Measurements from ENCODE around the gene MEGF9.

MEGF9 gene

GRCh38 chr9:120715389-120715924 is 1.2 kb upstream of the MEGF9 start:
- Histone ChIP-seq H3K4me1 (ENCODE audit: control insufficient read depth, insufficient read depth, low read length, unreplicated experiment) (peaks cover 26% of the 10 kb centered on the region), H3K4me3 (ENCODE audit: low read depth, low read length) (peak overlapping the region; percentile 85), H3K27ac (ENCODE audit: low read depth, low read length) (0 out of 2 replicates have a peak overlapping the region, but pooled peaks have one; percentile 3), H3K27me3 (ENCODE audit: insufficient read depth, low read length) (no peaks in the 10 kb centered on the region), H2AFZ (ENCODE audit: low read length, unreplicated experiment) (peak overlapping the region; percentile 86), H3K79me2 (ENCODE audit: control insufficient read depth, insufficient read depth, low read length, unreplicated experiment) (peaks cover 17% of the 10 kb centered on the region), H3K36me3 (ENCODE audit: insufficient read depth, low read length) (no peaks in the 10 kb centered on the region)

GRCh38 chr9:120714846-120715388 is 647 bp upstream of the MEGF9 start:
- H3K4me3 ChIP-seq (ENCODE audit: low read depth, low read length), result peak overlapping the region; percentile 85
- H3K36me3 ChIP-seq (ENCODE audit: insufficient read depth, low read length), result no peaks in the 10 kb centered on the region
- H3K79me2 ChIP-seq (ENCODE audit: control insufficient read depth, insufficient read depth, low read length, unreplicated experiment), result peaks cover 19% of the 10 kb centered on the region
- peak overlapping the region; percentile 86 for H2AFZ ChIP-seq (ENCODE audit: low read length, unreplicated experiment)
- no peaks in the 10 kb centered on the region for H3K27me3 ChIP-seq (ENCODE audit: insufficient read depth, low read length)
- H3K4me1 ChIP-seq (ENCODE audit: control insufficient read depth, insufficient read depth, low read length, unreplicated experiment), result peaks cover 26% of the 10 kb centered on the region
- H3K27ac ChIP-seq (ENCODE audit: low read depth, low read length), result 0 out of 2 replicates have a peak overlapping the region, but pooled peaks have one; percentile 3

GRCh38 chr9:120713257-120714087 is 798 bp downstream of the MEGF9 start:
- no peaks in the 10 kb centered on the region for H3K36me3 ChIP-seq (ENCODE audit: insufficient read depth, low read length)
- H3K4me3 ChIP-seq (ENCODE audit: low read depth, low read length), result peak overlapping the region; percentile 85
- no peak overlapping the region for H3K27ac ChIP-seq (ENCODE audit: low read depth, low read length)
- peaks cover 25% of the 10 kb centered on the region for H3K79me2 ChIP-seq (ENCODE audit: control insufficient read depth, insufficient read depth, low read length, unreplicated experiment)
- H2AFZ ChIP-seq (ENCODE audit: low read length, unreplicated experiment), result peak overlapping the region; percentile 76
- H3K27me3 ChIP-seq (ENCODE audit: insufficient read depth, low read length), result no peaks in the 10 kb centered on the region
- peaks cover 35% of the 10 kb centered on the region for H3K4me1 ChIP-seq (ENCODE audit: control insufficient read depth, insufficient read depth, low read length, unreplicated experiment)

- H3K27me3 ChIP-seq (ENCODE audit: insufficient read depth, low read length), result no peaks in the 10 kb centered on the region
- H3K4me3 ChIP-seq (ENCODE audit: low read depth, low read length), result peak overlapping the region; percentile 85
- H3K27ac ChIP-seq (ENCODE audit: low read depth, low read length), result peak overlapping the region; percentile 5; the same call in 1 of the 2 replicates
- peaks cover 25% of the 10 kb centered on the region for H3K79me2 ChIP-seq (ENCODE audit: control insufficient read depth, insufficient read depth, low read length, unreplicated experiment)
- no peak overlapping the region for H2AFZ ChIP-seq (ENCODE audit: low read length, unreplicated experiment)
- H3K4me1 ChIP-seq (ENCODE audit: control insufficient read depth, insufficient read depth, low read length, unreplicated experiment), result peaks cover 35% of the 10 kb centered on the region
- no peaks in the 10 kb centered on the region for H3K36me3 ChIP-seq (ENCODE audit: insufficient read depth, low read length)
These were observed 1.7 kb downstream of the MEGF9 start for GRCh38 chr9:120712539-120713031.

GRCh38 chr9:120711841-120712538 is 2.3 kb downstream of the MEGF9 start:
- Histone ChIP-seq H3K27ac (ENCODE audit: low read depth, low read length) (peak overlapping the region; percentile 2; the same call in 1 of the 2 replicates), H2AFZ (ENCODE audit: low read length, unreplicated experiment) (no peak overlapping the region), H3K36me3 (ENCODE audit: insufficient read depth, low read length) (no peaks in the 10 kb centered on the region), H3K79me2 (ENCODE audit: control insufficient read depth, insufficient read depth, low read length, unreplicated experiment) (peaks cover 25% of the 10 kb centered on the region), H3K27me3 (ENCODE audit: insufficient read depth, low read length) (no peaks in the 10 kb centered on the region), H3K4me3 (ENCODE audit: low read depth, low read length) (peak overlapping the region; percentile 85), H3K4me1 (ENCODE audit: control insufficient read depth, insufficient read depth, low read length, unreplicated experiment) (peaks cover 35% of the 10 kb centered on the region)

GRCh38 chr9:120711354-120711753 is 2.9 kb downstream of the MEGF9 start:
- Histone ChIP-seq H3K36me3 (ENCODE audit: insufficient read depth, low read length) (no peaks in the 10 kb centered on the region), H2AFZ (ENCODE audit: low read length, unreplicated experiment) (no peak overlapping the region), H3K4me1 (ENCODE audit: control insufficient read depth, insufficient read depth, low read length, unreplicated experiment) (peaks cover 35% of the 10 kb centered on the region), H3K79me2 (ENCODE audit: control insufficient read depth, insufficient read depth, low read length, unreplicated experiment) (peaks cover 25% of the 10 kb centered on the region), H3K27ac (ENCODE audit: low read depth, low read length) (peak overlapping the region; percentile 64), H3K27me3 (ENCODE audit: insufficient read depth, low read length) (no peaks in the 10 kb centered on the region), H3K4me3 (ENCODE audit: low read depth, low read length) (peak overlapping the region; percentile 85)

- Histone ChIP-seq H3K36me3 (ENCODE audit: insufficient read depth, low read length) (no peaks in the 10 kb centered on the region), H3K4me3 (ENCODE audit: low read depth, low read length) (peak overlapping the region; percentile 85), H3K4me1 (ENCODE audit: control insufficient read depth, insufficient read depth, low read length, unreplicated experiment) (peaks cover 35% of the 10 kb centered on the region), H3K27me3 (ENCODE audit: insufficient read depth, low read length) (no peaks in the 10 kb centered on the region), H3K79me2 (ENCODE audit: control insufficient read depth, insufficient read depth, low read length, unreplicated experiment) (peaks cover 25% of the 10 kb centered on the region), H3K27ac (ENCODE audit: low read depth, low read length) (peak overlapping the region; percentile 64), H2AFZ (ENCODE audit: low read length, unreplicated experiment) (peak overlapping the region; percentile 97)
These were observed 3.9 kb downstream of the MEGF9 start for GRCh38 chr9:120710110-120710981.

- Histone ChIP-seq H3K27ac (ENCODE audit: low read depth, low read length) (no peak overlapping the region), H3K27me3 (ENCODE audit: insufficient read depth, low read length) (no peaks in the 10 kb centered on the region), H3K4me1 (ENCODE audit: control insufficient read depth, insufficient read depth, low read length, unreplicated experiment) (peaks cover 30% of the 10 kb centered on the region), H2AFZ (ENCODE audit: low read length, unreplicated experiment) (no peak overlapping the region), H3K79me2 (ENCODE audit: control insufficient read depth, insufficient read depth, low read length, unreplicated experiment) (peaks cover 23% of the 10 kb centered on the region), H3K36me3 (ENCODE audit: insufficient read depth, low read length) (no peaks in the 10 kb centered on the region), H3K4me3 (ENCODE audit: low read depth, low read length) (no peak overlapping the region)
These were observed 5.6 kb downstream of the MEGF9 start for GRCh38 chr9:120708526-120709224.

- H3K27me3 ChIP-seq (ENCODE audit: insufficient read depth, low read length), result no peaks in the 10 kb centered on the region
- H3K4me1 ChIP-seq (ENCODE audit: control insufficient read depth, insufficient read depth, low read length, unreplicated experiment), result peaks cover 25% of the 10 kb centered on the region
- no peak overlapping the region for H3K27ac ChIP-seq (ENCODE audit: low read depth, low read length)
- H3K79me2 ChIP-seq (ENCODE audit: control insufficient read depth, insufficient read depth, low read length, unreplicated experiment), result peaks cover 15% of the 10 kb centered on the region
- H3K4me3 ChIP-seq (ENCODE audit: low read depth, low read length), result no peak overlapping the region
- H3K36me3 ChIP-seq (ENCODE audit: insufficient read depth, low read length), result no peaks in the 10 kb centered on the region
- H2AFZ ChIP-seq (ENCODE audit: low read length, unreplicated experiment), result no peak overlapping the region
These were observed 7.1 kb downstream of the MEGF9 start for GRCh38 chr9:120707170-120707569.

All from ACC112 (cell line).